GM06990 (cell line): ENCODE measurements around the gene GRK1.

ENCODE experiments used
- DNase-seq: peaks from one replicate; pipeline ENCODE4 v3.0.0-alpha.2; 2011; ENCODE audit not compliant: insufficient read length; ENCODE audit errors: extremely low read depth
- H3K27me3 ChIP-seq: replicated peaks from 2 replicates; pipeline ENCODE4 v1.6.0; 2011; ENCODE audit warnings: low read length; ENCODE audit not compliant: control insufficient read depth, insufficient read depth
- H3K36me3 ChIP-seq: 2 replicates; pipeline ENCODE4 v1.5.1; 2011; ENCODE audit warnings: low read length; ENCODE audit not compliant: control insufficient read depth, insufficient read depth
- H3K4me3 ChIP-seq: replicated peaks from 2 replicates; pipeline ENCODE4 v1.5.1; 2011; ENCODE audit warnings: low read depth, mild to moderate bottlenecking, control low read depth, low read length
- TF ChIP-seq, protein P1 (sequence below): IDR thresholded peaks from 2 replicates; pipeline ENCODE4 v1.5.1; 2011; ENCODE audit warnings: low read length, control low read depth, mild to moderate bottlenecking, inconsistent platforms; ENCODE audit not compliant: insufficient read depth, poor library complexity, severe bottlenecking

GRK1 gene

DNA sequence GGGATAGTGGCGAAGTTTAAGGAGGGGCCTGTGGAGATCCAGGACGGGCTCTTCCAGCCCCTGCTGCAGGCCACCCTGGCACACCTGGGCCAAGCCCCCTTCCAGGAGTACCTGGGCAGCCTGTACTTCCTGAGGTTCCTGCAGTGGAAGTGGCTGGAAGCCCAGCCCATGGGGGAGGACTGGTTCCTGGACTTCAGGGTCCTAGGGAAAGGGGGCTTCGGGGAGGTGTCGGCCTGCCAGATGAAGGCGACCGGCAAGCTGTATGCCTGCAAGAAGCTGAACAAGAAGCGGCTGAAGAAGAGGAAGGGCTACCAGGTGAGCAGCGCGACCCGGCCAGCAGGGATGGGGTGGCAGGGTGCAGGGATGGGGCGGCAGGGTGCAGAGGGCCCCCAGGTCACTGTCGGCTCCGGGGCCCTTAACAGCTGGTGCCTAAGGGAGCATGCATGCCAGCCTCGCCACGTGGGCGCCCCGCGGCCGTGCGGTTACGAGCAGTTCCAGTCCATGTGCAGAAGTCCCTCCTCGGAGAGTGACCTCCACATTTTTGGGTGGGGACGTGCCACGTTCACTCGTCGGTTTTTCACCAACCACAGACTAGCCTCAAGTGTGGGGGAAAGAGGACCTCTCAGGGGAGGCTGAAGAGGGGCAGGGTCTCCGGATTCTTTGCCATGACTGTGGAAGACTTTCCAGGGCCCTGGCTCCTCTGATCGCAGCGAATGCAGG is 912 bp downstream of the GRK1 start:
- TF ChIP-seq, protein P1, sequence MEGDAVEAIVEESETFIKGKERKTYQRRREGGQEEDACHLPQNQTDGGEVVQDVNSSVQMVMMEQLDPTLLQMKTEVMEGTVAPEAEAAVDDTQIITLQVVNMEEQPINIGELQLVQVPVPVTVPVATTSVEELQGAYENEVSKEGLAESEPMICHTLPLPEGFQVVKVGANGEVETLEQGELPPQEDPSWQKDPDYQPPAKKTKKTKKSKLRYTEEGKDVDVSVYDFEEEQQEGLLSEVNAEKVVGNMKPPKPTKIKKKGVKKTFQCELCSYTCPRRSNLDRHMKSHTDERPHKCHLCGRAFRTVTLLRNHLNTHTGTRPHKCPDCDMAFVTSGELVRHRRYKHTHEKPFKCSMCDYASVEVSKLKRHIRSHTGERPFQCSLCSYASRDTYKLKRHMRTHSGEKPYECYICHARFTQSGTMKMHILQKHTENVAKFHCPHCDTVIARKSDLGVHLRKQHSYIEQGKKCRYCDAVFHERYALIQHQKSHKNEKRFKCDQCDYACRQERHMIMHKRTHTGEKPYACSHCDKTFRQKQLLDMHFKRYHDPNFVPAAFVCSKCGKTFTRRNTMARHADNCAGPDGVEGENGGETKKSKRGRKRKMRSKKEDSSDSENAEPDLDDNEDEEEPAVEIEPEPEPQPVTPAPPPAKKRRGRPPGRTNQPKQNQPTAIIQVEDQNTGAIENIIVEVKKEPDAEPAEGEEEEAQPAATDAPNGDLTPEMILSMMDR = no peak
- DNase-seq = no peak
- Histone ChIP-seq H3K4me3 (no peak overlapping the region), H3K27me3 (no peaks in the 10 kb centered on the region), H3K36me3 (no peaks in the 10 kb centered on the region)

DNA sequence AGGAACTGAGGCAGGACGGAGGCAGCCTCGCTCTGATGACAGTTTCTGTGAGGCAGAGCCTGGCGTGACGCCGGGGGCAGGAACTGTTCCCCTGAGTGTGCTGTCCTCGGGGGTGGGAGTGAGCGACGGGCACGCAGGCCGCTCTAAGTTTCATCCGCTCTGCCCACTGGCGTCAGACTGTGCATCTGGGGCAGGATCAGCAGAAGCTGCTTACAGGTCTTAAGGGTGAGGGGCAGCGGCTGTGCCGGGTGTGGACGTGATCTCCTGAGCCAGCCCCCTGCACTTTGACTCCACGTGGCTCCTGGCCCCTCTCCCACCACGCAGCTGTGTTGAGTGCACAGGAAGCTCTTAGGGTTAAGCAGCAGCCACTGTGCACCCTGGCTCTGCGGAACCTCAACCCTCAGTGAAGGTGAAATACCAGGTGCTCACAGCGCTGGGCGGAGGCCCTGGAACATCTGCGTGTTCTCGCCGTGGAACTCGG is 1.5 kb downstream of the GRK1 start:
- no peaks in the 10 kb centered on the region for H3K36me3 ChIP-seq
- TF ChIP-seq, protein P1 = no peak
- H3K27me3 ChIP-seq = no peaks in the 10 kb centered on the region
- DNase-seq = no peak
- no peak overlapping the region for H3K4me3 ChIP-seq

DNA sequence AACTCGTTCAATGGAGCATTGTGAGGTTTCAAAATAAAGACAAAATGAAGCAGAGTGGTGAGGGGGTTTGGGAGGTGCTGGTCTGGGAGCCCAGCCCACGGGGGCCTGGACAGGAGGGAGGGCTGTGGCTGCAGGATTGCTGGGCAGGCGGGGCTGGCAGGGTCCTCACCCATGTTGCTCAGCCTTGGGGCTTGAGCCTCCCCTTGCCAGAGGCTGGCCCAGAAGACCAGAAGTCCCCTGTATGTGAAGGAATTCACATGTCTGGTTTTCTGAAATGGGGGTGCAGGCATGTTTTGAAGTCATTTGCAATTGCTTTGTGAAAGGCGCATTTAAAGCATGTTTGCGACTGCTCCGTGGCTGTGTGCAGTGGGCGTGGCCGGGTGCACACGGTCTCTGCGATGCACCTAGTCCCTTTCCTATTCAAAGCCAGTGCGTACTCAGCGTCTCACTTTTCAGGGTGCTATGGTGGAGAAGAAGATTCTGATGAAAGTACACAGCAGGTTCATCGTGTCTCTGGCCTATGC is 2.3 kb downstream of the GRK1 start:
- TF ChIP-seq, protein P1 = no peak
- no peak for DNase-seq
- H3K27me3 ChIP-seq = no peaks in the 10 kb centered on the region
- no peaks in the 10 kb centered on the region for H3K36me3 ChIP-seq
- no peak overlapping the region for H3K4me3 ChIP-seq

DNA sequence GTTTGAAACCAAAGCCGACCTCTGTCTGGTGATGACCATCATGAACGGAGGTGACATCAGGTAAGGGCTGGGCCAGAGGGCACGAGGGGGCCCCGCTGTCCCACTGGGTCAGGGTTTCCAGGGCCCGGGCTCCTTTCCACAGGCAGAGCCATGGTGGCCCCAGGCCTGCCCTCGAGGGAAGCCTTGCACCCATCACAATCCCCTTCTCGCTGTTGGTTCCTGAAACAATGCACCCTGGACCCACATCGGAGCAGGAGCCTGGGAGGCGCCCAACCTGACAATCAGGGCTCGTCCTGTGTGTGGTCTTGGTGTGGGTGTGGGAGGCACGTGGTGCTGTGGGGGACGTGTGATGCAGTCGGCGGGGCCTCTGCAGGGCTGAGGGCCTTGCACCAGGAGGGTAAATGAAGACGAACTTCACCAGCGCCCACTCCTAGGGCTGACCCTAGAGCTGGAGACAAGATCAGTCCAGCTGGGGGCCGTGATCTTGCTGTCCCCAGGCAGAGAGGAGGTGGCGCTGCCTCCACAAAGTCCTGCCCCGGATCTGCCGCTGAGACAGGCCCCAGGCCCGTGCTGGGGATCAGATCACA is 2.8 kb downstream of the GRK1 start:
- no peak overlapping the region for H3K4me3 ChIP-seq
- no peak for DNase-seq
- TF ChIP-seq, protein P1 = no peak
- H3K36me3 ChIP-seq = no peaks in the 10 kb centered on the region
- no peaks in the 10 kb centered on the region for H3K27me3 ChIP-seq

DNA sequence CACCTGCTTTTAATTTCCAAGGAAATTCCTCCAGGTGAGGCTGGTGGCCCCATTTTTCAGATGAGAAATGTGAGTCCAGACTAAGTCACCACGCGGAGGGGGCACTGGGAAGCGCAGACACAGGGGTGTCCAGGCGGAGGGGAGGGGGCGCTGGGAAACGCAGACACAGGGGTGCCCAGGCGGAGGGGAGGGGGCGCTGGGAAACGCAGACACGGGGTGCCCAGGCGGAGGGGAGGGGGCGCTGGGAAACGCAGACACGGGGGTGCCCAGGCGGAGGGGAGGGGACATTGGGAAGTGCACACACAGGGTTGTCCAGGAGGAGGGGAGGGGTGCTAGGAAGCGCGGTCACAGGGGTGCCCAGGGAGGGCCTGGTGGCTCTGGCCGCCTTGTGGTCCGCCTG is 3.5 kb downstream of the GRK1 start:
- no peak for DNase-seq
- no peaks in the 10 kb centered on the region for H3K27me3 ChIP-seq
- TF ChIP-seq, protein P1 = no peak
- H3K4me3 ChIP-seq = no peak overlapping the region
- H3K36me3 ChIP-seq = no peaks in the 10 kb centered on the region
